Left ventricle myocardium inferior (tissue), 1 donor: ENCODE data around the gene WASL. TPM values are rescaled to one million over a fixed set of nuclear protein-coding genes. Genes with fewer than 3 reads are reported as not detected.
"Not testable (repeated sequence)": the region's sequence is repeated elsewhere in the genome, so short reads cannot be mapped to it uniquely, and the experiment has no call there.

Experiments
- DNase-seq: peaks from one replicate; pipeline ENCODE4 v3.0.0-alpha.2; 2020
- H3K27ac ChIP-seq: fragments of 200-600 bp; replicated peaks from 2 replicates; pipeline ENCODE4 v1.8.0; 2021
- H3K27me3 ChIP-seq: fragments of 200-600 bp; 2 replicates; pipeline ENCODE4 v1.8.0; 2021; ENCODE audit warnings: low read depth
- H3K36me3 ChIP-seq: fragments of 200-600 bp; 2 replicates; pipeline ENCODE4 v1.8.0; 2021
- H3K4me1 ChIP-seq: fragments of 200-600 bp; 2 replicates; pipeline ENCODE4 v1.8.0; 2021
- H3K4me3 ChIP-seq: fragments of 200-600 bp; 2 replicates; pipeline ENCODE4 v1.8.0; 2021; ENCODE audit warnings: mild to moderate bottlenecking, moderate library complexity
- H3K9me3 ChIP-seq: fragments of 200-600 bp; replicated peaks from 2 replicates; pipeline ENCODE4 v1.8.0; 2021
- intact Hi-C: fragments of 100-400 bp; cut with micrococcal nuclease; formaldehyde crosslinking; loops from one replicate; pipeline ENCODE4 v1.11.0; 2022
- total RNA-seq: library from RNA; stranded (reverse); fragmentation: NEBNext Ultra II Directional; extraction: Animal tissue kit (Norgen Biotek cat#: 25700); gene quantifications from one replicate; pipeline ENCODE4 v1.2.1, GENCODE V29; 2021
- TF ChIP-seq, protein P1 (sequence below): fragments of 200-600 bp; IDR thresholded peaks from 2 replicates; pipeline ENCODE4 v1.8.0; 2021; ENCODE audit warnings: antibody characterized with exemption, mild to moderate bottlenecking, borderline replicate concordance
- donor health status: DM: no; HTN: yes; CAD: no; lungs with severe emphysema.

Gene WASL
- total RNA-seq, 1 donor from 2014 or later = 27.5 TPM

- H3K4me1 ChIP-seq = peaks cover 93% of the 10 kb centered on the region
- intact Hi-C loops = no loop called here
- H3K27ac ChIP-seq = no peak overlapping the region
- no peak overlapping the region for H3K4me3 ChIP-seq
- TF ChIP-seq, protein P1, sequence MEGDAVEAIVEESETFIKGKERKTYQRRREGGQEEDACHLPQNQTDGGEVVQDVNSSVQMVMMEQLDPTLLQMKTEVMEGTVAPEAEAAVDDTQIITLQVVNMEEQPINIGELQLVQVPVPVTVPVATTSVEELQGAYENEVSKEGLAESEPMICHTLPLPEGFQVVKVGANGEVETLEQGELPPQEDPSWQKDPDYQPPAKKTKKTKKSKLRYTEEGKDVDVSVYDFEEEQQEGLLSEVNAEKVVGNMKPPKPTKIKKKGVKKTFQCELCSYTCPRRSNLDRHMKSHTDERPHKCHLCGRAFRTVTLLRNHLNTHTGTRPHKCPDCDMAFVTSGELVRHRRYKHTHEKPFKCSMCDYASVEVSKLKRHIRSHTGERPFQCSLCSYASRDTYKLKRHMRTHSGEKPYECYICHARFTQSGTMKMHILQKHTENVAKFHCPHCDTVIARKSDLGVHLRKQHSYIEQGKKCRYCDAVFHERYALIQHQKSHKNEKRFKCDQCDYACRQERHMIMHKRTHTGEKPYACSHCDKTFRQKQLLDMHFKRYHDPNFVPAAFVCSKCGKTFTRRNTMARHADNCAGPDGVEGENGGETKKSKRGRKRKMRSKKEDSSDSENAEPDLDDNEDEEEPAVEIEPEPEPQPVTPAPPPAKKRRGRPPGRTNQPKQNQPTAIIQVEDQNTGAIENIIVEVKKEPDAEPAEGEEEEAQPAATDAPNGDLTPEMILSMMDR = no peak
- H3K27me3 ChIP-seq = no peaks in the 10 kb centered on the region
- H3K9me3 ChIP-seq = no peaks in the 10 kb centered on the region
- H3K36me3 ChIP-seq = no peaks in the 10 kb centered on the region
- no peak for DNase-seq
These were observed 4.4 kb downstream of the WASL start for GRCh38 chr7:123744416-123744815.

DNA sequence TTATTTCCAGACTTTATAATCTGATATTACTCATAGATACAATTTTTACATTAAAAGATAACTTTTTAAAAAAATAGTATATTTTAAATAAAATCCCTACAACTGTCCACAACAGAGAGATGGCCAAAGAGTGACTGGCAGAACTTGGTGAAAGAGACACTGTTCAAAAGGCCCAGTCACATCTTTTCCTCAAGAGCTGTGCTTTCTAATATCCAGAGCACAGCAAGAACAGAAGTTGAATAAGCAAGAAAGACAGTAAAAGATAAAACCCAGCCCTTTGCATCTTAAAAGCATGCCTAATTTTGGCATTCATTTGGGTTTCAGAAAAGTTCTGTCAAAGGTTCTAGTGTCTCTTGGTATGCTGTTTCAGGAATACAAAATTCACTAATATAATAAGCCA, 6.9 kb downstream of the WASL start:
- H3K4me3 ChIP-seq = no peak overlapping the region
- peaks cover 88% of the 10 kb centered on the region for H3K4me1 ChIP-seq
- intact Hi-C loops = no loop called here
- no peak overlapping the region for H3K27ac ChIP-seq
- peaks cover 7% of the 10 kb centered on the region for H3K9me3 ChIP-seq
- H3K27me3 ChIP-seq = no peaks in the 10 kb centered on the region
- DNase-seq = no peak
- H3K36me3 ChIP-seq = no peaks in the 10 kb centered on the region
- TF ChIP-seq, protein P1 = no peak

DNA sequence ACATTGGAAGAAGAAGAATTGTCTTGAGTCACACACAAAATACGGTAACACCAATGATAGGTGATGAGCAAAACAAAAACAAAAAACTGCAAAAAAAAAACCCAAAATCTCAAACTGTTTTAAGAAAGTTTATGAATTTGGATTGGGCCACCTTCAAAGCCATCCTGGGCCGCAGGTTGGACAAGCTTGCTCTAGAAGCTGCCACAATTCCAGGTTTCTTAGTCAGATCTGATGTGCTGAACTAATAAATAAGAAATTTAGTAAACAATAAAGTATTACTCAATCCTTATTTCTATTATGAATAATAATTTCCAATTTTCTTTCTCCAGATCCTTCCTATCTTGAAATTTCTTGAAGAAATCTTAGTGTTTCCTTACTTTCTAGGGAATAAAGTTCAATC, 10.0 kb downstream of the WASL start:
- H3K9me3 ChIP-seq = peaks cover 34% of the 10 kb centered on the region
- TF ChIP-seq, protein P1 = no peak
- H3K4me1 ChIP-seq = peaks cover 56% of the 10 kb centered on the region
- no peaks in the 10 kb centered on the region for H3K27me3 ChIP-seq
- H3K27ac ChIP-seq = no peak overlapping the region
- no peak for DNase-seq
- no peaks in the 10 kb centered on the region for H3K36me3 ChIP-seq
- intact Hi-C loops = no loop called here
- no peak overlapping the region for H3K4me3 ChIP-seq

- peaks cover 53% of the 10 kb centered on the region for H3K4me1 ChIP-seq
These were observed 10.4 kb downstream of the WASL start for GRCh38 chr7:123738356-123738755.

DNA sequence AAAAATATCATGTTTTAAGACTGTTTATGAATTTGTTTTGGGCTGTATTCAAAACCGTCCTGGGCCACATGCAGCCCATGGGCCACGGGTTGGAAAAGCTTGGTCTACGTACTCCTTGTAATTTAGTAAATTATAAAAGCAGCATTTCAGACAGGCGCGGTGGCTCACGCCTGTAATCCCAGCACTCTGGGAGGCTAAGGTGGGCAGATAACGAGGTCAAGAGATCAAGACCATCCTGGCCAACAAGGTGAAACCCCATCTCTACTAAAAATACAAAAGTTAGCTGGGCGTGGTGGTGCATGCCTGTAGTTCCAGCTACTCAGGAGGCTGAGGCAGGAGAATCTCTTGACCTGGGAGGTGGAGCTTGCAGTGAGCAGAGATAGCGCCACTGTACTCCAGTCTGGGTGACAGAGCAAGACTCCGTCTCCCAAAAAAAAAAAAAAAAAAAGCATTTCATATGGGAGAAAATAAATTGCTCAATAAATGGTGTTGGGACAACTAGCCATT, 11.6 kb downstream of the WASL start:
- H3K4me3 ChIP-seq, H3K27ac ChIP-seq, H3K36me3 ChIP-seq, intact Hi-C loops, DNase-seq, H3K27me3 ChIP-seq: not testable (repeated sequence)
- peaks cover 48% of the 10 kb centered on the region for H3K4me1 ChIP-seq
- peaks cover 41% of the 10 kb centered on the region for H3K9me3 ChIP-seq

More at GRCh38 chr7:123738356-123738755, 10.4 kb downstream of the WASL start:
- DNase-seq = no peak
- Histone ChIP-seq H3K27me3 (no peaks in the 10 kb centered on the region), H3K9me3 (peaks cover 34% of the 10 kb centered on the region), H3K36me3 (no peaks in the 10 kb centered on the region), H3K4me3 (no peak overlapping the region), H3K27ac (no peak overlapping the region)
- intact Hi-C loops = no loop called here
- TF ChIP-seq, protein P1 = no peak

- Histone ChIP-seq H3K27ac (no peak overlapping the region), H3K9me3 (peaks cover 41% of the 10 kb centered on the region), H3K4me1 (peaks cover 42% of the 10 kb centered on the region), H3K4me3 (no peak overlapping the region), H3K27me3 (no peaks in the 10 kb centered on the region), H3K36me3 (no peaks in the 10 kb centered on the region)
- intact Hi-C loops = no loop called here
- TF ChIP-seq, protein P1 = no peak
- no peak for DNase-seq
These were observed 13.3 kb downstream of the WASL start for GRCh38 chr7:123735539-123735938.
